GM12878 (cell line): ENCODE measurements around the gene TCOF1. TPM values are rescaled to one million over a fixed set of nuclear protein-coding genes. Genes with fewer than 3 reads are reported as not detected.

Source experiments
- CREM ChIP-seq: IDR thresholded peaks from 2 replicates; pipeline ENCODE4 v1.6.1; 2014; ENCODE audit warnings: antibody characterized with exemption, low read depth
- EED ChIP-seq: sonication (generic); IDR thresholded peaks from 2 replicates; pipeline ENCODE4 v1.6.1; 2016; ENCODE audit warnings: antibody characterized with exemption, low read depth
- KDM1A ChIP-seq: fragments of 200-600 bp; sonication (generic); IDR thresholded peaks from 2 replicates; pipeline ENCODE4 v1.6.1; 2016; ENCODE audit warnings: borderline replicate concordance
- LARP7 ChIP-seq: fragments of 450-650 bp; IDR thresholded peaks from 2 replicates; pipeline ENCODE4 v1.6.1; 2017; ENCODE audit warnings: mild to moderate bottlenecking
- MAX ChIP-seq: IDR thresholded peaks from 2 replicates; pipeline ENCODE4 v1.6.1; 2012; ENCODE audit warnings: low read depth, low read length, improper control_type of control experiment
- NFXL1 ChIP-seq: fragments of 450-650 bp; IDR thresholded peaks from 2 replicates; pipeline ENCODE4 v1.6.1; 2017; ENCODE audit warnings: antibody characterized with exemption, mild to moderate bottlenecking, borderline replicate concordance
- NFYA ChIP-seq: IDR thresholded peaks from 2 replicates; pipeline ENCODE4 v1.6.1; 2011; ENCODE audit warnings: low read depth, mild to moderate bottlenecking, low read length, improper control_type of control experiment, borderline replicate concordance
- NKRF ChIP-seq: fragments of 450-650 bp; conservative IDR thresholded peaks from 2 replicates; pipeline ENCODE4 v1.6.1; 2017; ENCODE audit warnings: mild to moderate bottlenecking, moderate library complexity
- SIN3A ChIP-seq: IDR thresholded peaks from 2 replicates; pipeline ENCODE4 v1.6.1; 2012; ENCODE audit warnings: low read depth, low read length, improper control_type of control experiment
- SKIL ChIP-seq: fragments of 450-650 bp; IDR thresholded peaks from 2 replicates; pipeline ENCODE4 v1.6.1; 2017; ENCODE audit warnings: mild to moderate bottlenecking, low read depth, inconsistent platforms; ENCODE audit not compliant: poor library complexity, severe bottlenecking
- SMARCA5 ChIP-seq: fragments of 450-650 bp; IDR thresholded peaks from 2 replicates; pipeline ENCODE4 v1.6.1; 2017; ENCODE audit warnings: mild to moderate bottlenecking
- TARDBP ChIP-seq: IDR thresholded peaks from 2 replicates; pipeline ENCODE4 v1.6.1; 2016; ENCODE audit warnings: borderline replicate concordance
- ZNF592 ChIP-seq: fragments of 450-650 bp; IDR thresholded peaks from 2 replicates; pipeline ENCODE4 v1.6.1; 2017; ENCODE audit warnings: mild to moderate bottlenecking, moderate library complexity
- ZZZ3 ChIP-seq: IDR thresholded peaks from 2 replicates; pipeline ENCODE4 v1.6.1; 2011; ENCODE audit warnings: low read depth; ENCODE audit not compliant: control insufficient read depth, insufficient read length
- polyA plus RNA-seq, 11 experiments: library from polyadenylated mRNA; depleted of rRNA in 4 of 11; unstranded in 6 of 11; stranded (reverse) in 5 of 11; fragments of >200 nt; fragmentation: Nextera tagmentation in 4 of 11; fragmentation: Illumina TruSeq in 1 of 11; extraction: Ambion mirVana in 4 of 11; extraction: Trizol in 1 of 11; gene quantifications; 1 replicate in 1 of 11; 2 replicates in 10 of 11; pipeline versions ENCODE4 v1.2.1 to v1.2.3, GENCODE V29; 2011 to 2016; ENCODE audit warnings: inconsistent platforms in 2 of 11, missing spikeins in 2 of 11, low read depth in 1 of 11
- total RNA-seq, 4 experiments: library from RNA; depleted of rRNA in 3 of 4; stranded (reverse); fragments of >200 nt in 3 of 4; fragmentation: Illumina TruSeq in 1 of 4; extraction: Trizol in 1 of 4; gene quantifications; 2 replicates each; pipeline versions ENCODE4 v1.2.1 to v1.2.3, GENCODE V29; 2013 to 2021
- TF ChIP-seq, protein P1 (sequence below): fragments of 450-650 bp; IDR thresholded peaks from 2 replicates; pipeline ENCODE4 v1.6.1; 2016; ENCODE audit warnings: mild to moderate bottlenecking, moderate library complexity, borderline replicate concordance

The TCOF1 gene
- total and polyA plus RNA-seq, 10 of the 15 experiments (the other 5 are each of a cell fraction or from before 2014, with no cell fraction given): 8.7 to 83.9 (median 38.9) TPM

DNA sequence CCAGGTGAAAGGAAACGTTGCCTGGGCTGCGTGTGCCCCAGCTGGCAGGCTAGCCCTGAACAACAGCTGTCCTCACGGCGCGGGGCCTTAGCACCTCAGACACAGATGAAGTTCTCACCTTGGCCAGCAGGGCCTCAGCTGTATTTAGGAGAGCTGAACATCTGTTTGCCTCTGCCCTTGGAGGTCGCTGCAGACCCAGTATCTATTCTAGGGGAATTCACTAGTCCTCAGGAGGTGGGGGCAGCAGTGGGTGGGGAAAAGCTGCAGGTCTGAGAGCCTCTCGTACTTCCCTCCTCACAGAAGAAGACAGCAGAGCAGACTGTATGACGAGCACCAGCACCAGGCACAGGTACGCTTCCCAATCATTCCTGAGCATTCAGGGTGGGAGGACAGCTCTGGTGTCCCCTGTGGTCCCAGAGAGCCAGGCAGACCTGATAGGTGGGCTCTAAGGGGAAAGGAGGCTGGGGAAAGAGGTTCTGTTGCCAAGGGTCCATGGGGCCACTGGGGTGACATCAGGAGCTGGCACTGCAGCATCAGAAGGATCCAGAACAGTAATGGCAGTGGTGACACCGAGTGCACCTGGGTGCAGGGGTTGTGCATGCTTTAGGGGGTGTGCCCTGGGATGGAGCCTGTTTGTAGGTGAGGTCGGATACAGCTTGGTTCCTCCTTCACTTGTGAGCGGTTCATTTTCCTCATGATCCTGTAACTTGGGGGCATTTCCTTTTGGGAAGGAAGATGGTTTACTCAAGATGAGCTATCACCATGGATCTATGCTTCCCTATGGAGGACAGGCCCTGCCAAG lies 41.4 kb downstream of the TCOF1 start (continued):
- TF ChIP-seq, protein P1, sequence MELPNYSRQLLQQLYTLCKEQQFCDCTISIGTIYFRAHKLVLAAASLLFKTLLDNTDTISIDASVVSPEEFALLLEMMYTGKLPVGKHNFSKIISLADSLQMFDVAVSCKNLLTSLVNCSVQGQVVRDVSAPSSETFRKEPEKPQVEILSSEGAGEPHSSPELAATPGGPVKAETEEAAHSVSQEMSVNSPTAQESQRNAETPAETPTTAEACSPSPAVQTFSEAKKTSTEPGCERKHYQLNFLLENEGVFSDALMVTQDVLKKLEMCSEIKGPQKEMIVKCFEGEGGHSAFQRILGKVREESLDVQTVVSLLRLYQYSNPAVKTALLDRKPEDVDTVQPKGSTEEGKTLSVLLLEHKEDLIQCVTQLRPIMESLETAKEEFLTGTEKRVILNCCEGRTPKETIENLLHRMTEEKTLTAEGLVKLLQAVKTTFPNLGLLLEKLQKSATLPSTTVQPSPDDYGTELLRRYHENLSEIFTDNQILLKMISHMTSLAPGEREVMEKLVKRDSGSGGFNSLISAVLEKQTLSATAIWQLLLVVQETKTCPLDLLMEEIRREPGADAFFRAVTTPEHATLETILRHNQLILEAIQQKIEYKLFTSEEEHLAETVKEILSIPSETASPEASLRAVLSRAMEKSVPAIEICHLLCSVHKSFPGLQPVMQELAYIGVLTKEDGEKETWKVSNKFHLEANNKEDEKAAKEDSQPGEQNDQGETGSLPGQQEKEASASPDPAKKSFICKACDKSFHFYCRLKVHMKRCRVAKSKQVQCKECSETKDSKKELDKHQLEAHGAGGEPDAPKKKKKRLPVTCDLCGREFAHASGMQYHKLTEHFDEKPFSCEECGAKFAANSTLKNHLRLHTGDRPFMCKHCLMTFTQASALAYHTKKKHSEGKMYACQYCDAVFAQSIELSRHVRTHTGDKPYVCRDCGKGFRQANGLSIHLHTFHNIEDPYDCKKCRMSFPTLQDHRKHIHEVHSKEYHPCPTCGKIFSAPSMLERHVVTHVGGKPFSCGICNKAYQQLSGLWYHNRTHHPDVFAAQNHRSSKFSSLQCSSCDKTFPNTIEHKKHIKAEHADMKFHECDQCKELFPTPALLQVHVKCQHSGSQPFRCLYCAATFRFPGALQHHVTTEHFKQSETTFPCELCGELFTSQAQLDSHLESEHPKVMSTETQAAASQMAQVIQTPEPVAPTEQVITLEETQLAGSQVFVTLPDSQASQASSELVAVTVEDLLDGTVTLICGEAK: no peak
- no peak for TF ChIP-seq SIN3A
- TF ChIP-seq ZZZ3: no peak
- no peak for TF ChIP-seq EED
- TF ChIP-seq CREM: no peak
- no peak for TF ChIP-seq NKRF
- TF ChIP-seq LARP7: peak; percentile 29; the same call in 1 of the 2 replicates
- no peak for TF ChIP-seq SKIL
- TF ChIP-seq SMARCA5: no peak
- TF ChIP-seq ZNF592: no peak
- TF ChIP-seq KDM1A: no peak
- no peak for TF ChIP-seq NFXL1
- TF ChIP-seq NFYA: no peak
- no peak for TF ChIP-seq MAX
- TF ChIP-seq TARDBP: peak; percentile 47; the same call in 1 of the 2 replicates
